HG02884 (cell line): ENCODE results near the gene TBC1D26.
"Not testable (repeated sequence)": the region's sequence is repeated elsewhere in the genome, so short reads cannot be mapped to it uniquely, and the experiment has no call there.

Source experiments
- ATAC-seq: cut with Tn5 transposase; IDR thresholded peaks from one replicate; pipeline ENCODE4 v1.9.1; 2021; ENCODE audit warnings: mild to moderate bottlenecking, moderate library complexity; ENCODE audit not compliant: unreplicated experiment

The TBC1D26 gene

GRCh38 chr17:15742921-15743320, 10.8 kb downstream of the TBC1D26 start:
- no peak for ATAC-seq

DNA sequence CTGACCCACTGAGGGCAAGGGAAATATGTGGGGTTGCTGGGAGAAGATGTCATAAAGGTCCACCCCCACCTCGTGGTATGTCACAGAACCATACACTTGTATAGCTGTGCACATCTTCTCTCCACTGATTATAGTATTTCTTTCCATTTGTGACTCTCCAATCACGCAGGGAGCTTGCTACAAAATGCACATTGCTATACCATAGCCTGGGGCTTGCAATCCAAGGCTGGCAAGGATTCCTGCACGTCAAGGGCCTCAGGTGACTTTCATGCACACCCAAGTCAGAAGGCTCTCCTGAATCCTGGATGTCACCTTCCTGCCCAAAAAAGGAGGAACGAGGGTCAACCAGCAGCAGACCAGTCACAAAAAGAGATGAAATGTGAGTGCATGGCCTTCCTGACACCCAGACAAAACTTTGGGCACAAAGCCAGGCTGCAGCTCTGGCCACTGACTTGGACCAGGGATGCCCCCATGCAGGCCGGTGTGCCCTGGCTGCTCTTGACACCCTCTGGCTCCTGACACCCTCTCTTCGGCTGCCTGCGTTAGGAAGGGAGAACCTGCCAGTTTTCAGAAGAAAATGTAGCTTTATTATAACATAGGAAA, 12.1 kb downstream of the TBC1D26 start:
- no peak for ATAC-seq

DNA sequence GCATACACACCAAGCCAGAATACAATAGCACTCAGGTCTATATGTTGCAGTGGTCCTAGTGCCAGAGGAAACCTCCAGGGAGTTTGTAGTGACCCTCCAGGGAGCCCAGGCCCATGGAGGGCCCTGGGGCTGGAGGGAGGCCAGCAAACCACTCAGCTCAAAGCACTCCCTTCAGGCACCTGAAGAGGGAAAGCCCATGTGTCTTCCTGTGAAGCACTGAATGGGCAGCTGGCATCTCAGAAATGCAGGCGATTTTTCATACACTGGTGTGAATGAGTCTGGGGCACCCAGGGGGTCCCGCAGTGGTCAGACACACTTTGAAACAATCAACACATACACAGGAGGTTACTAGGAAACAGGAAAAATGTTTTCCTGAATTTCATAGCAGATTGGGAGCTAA, 12.8 kb downstream of the TBC1D26 start:
- no peak for ATAC-seq

GRCh38 chr17:15749403-15749802, 17.3 kb downstream of the TBC1D26 start:
- not testable (repeated sequence) for ATAC-seq

DNA sequence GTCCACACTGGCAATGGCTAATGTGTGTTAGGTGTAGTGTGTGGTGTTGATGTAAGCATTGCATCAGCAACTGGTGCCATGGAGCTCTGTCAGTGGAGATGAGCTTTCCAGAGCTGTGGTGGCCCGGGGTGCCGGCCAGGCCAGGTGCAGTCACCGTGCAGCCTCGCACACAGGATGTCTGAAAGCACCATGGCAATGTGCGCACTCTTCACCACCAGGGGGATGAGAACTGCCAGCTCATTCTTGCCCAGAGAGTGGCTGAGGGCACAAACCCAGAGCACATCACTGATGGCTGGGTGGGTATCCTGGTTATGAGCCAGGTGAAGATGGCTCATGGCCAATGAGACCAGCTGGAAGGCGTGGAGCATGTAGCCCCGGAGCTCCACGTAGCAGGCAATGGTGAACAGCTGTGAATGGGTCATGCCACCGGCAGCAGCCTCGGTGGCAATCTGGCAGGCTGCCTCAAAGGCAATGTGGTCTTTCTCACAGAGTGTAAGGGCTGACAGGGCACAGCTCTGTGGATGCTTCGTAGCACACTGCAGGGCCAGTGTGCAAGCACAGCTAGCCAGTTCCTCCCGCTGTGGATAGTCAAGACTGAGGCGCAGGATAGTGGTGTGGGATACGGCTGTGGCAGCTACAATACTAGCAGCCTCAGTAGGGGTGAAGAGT, 36.9 kb downstream of the TBC1D26 start:
- ATAC-seq, result not testable (repeated sequence)

- not testable (repeated sequence) for ATAC-seq
Observed at GRCh38 chr17:15770679-15771078, 38.6 kb downstream of the TBC1D26 start.

DNA sequence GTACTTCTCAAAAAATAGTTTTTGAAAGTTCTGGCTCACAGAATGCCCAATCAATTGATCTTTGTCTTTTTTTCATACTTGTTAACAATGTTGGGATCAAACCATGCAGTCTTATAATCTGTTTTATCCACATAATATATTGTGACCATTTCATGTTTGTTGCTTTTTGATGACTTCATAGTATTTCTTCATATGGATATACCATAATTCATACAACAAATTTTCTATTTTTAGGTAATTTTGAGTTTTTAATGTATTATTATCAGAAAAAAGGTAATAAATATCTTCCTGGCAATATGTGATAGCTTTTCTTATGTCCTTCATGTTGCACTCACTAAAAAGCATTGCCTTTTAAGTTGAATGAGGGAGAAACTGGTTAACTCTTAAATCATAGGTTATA, 44.8 kb downstream of the TBC1D26 start:
- ATAC-seq, result no peak

- ATAC-seq, result no peak
Observed at GRCh38 chr17:15777297-15777696, 45.2 kb downstream of the TBC1D26 start.

- ATAC-seq, result no peak
Observed at GRCh38 chr17:15777717-15778116, 45.6 kb downstream of the TBC1D26 start.

GRCh38 chr17:15779119-15779518, 47.0 kb downstream of the TBC1D26 start:
- no peak for ATAC-seq

DNA sequence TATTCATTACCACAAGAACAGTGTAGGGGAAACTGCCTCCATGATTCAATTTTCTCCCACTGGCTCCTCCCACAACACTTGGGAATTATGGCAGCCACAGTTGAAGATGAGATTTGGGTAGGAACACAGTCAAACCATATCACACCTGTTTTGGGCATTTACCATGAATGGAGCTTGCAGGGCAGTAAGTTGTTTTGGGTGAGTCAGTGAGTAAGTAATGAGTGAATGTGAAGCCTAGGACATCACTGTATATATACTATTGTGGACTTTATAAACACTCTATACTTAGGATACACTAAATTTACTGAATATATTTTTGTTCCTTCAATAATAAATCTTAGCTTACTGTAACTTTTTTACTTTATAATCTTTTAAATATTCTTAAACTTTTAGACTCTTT, 48.1 kb downstream of the TBC1D26 start:
- ATAC-seq, result no peak

DNA sequence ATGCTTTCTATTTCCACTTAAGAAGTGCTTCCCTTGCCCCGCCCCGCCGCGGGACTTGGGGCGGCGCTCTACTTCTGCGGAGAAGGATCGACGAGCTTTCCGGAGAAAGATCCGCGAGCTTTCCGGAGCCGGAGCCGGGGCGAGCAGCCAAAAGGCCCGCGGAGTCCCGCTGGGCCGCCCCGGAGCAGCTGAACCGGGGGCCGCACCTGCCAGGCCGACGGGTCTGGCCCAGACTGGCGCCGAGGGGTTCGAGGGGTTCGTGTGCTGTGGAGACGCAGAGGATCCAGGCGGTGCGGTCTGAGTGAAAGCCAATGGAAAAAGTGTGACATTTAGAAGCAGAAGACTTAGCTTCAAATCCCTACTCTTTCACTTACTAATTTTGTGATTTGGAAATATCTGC, 50.8 kb downstream of the TBC1D26 start:
- no peak for ATAC-seq

GRCh38 chr17:15783461-15783860, 51.4 kb downstream of the TBC1D26 start:
- ATAC-seq, result no peak

DNA sequence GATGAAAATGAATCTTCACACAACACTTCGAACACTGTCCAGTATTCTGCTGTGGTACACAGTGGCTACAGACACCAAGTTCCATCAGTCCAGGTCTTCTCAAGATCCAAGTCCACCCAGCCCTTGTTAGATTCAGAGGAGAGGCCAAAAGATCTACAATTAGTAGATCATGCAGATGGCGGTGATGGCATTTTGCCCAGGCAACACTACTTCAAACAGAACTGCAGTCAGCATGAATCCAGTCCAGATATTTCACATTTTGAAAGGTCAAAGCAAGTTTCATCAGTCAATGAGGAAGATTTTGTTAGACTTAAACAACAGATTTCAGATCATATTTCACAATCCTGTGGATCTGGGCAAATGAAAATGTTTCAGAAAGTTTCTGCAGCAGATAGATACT, 52.3 kb downstream of the TBC1D26 start:
- ATAC-seq, result not testable (repeated sequence)

- not testable (repeated sequence) for ATAC-seq
Observed at GRCh38 chr17:15787363-15788075, 55.4 kb downstream of the TBC1D26 start.

- ATAC-seq, result not testable (repeated sequence)
Observed at GRCh38 chr17:15788365-15788764, 56.3 kb downstream of the TBC1D26 start.
